Naive thymus-derived CD4-positive, alpha-beta T cell (primary cell): ENCODE data around the gene TNK2. TPM values are rescaled to one million over a fixed set of nuclear protein-coding genes. Genes with fewer than 3 reads are reported as not detected.

Source experiments
- ATAC-seq: fragments of 150-1000 bp; cut with Tn5 transposase; 2 replicates; pipeline ENCODE4 v1.10.0; 2021; ENCODE audit warnings: mild to moderate bottlenecking, moderate library complexity
- CTCF ChIA-PET: fragments of 350-600 bp; sonication (Branson Sonifier 250); formaldehyde crosslinking; loops from one replicate; lab custom pipeline; 2021; ENCODE audit warnings: antibody characterized with exemption; lab: Charles Lee
- POLR2A ChIA-PET: fragments of 350-600 bp; sonication (Branson Sonifier 250); formaldehyde crosslinking; loops from one replicate; lab custom pipeline; 2021; ENCODE audit warnings: antibody characterized with exemption, inconsistent platforms; lab: Charles Lee
- DNase-seq, 9 donors: peaks; one replicate each; pipeline versions ENCODE4 v3.0.0 to v3.0.0-alpha.2; 2020 to 2022; ENCODE audit warnings: mixed read lengths in 1 of 9
- H3K27ac ChIP-seq: one replicate; pipeline ENCODE4 v1.7.0; 2013; ENCODE audit warnings: mild to moderate bottlenecking, low read depth, low read length, moderate library complexity
- H3K27me3 ChIP-seq, 2 donors: one replicate each; pipeline ENCODE4 v1.7.0; 2013; ENCODE audit warnings: low read length in 2 of 2, mild to moderate bottlenecking in 2 of 2, moderate library complexity in 2 of 2; ENCODE audit not compliant: control insufficient read depth in 2 of 2, insufficient read depth in 2 of 2
- H3K36me3 ChIP-seq, 3 experiments: 1 replicate in 2 of 3; 2 replicates in 1 of 3; pipeline ENCODE4 v1.7.0; 2013; ENCODE audit warnings: low read length in 3 of 3, mild to moderate bottlenecking in 3 of 3, moderate library complexity in 1 of 3; ENCODE audit not compliant: insufficient read depth in 3 of 3, control insufficient read depth in 2 of 3
- H3K4me1 ChIP-seq, 2 donors: one replicate each; pipeline ENCODE4 v1.7.0; 2013; ENCODE audit warnings: low read length in 2 of 2, mild to moderate bottlenecking in 2 of 2, moderate library complexity in 1 of 2; ENCODE audit not compliant: control insufficient read depth in 2 of 2, insufficient read depth in 2 of 2
- H3K4me3 ChIP-seq: 2 replicates; pipeline ENCODE4 v1.7.0; 2013; ENCODE audit warnings: mild to moderate bottlenecking, low read length
- H3K9me3 ChIP-seq, 3 experiments: 1 replicate in 2 of 3; 2 replicates in 1 of 3; pipeline ENCODE4 v1.7.0; 2013; ENCODE audit warnings: low read length in 3 of 3; ENCODE audit not compliant: control insufficient read depth in 2 of 3
- H3K27ac Mint-ChIP-seq, 9 donors: one replicate each; pipeline ENCODE4 v1.8.0; 2020 to 2022; ENCODE audit warnings: mixed read lengths in 9 of 9, mild to moderate bottlenecking in 8 of 9, moderate library complexity in 5 of 9, inconsistent platforms in 2 of 9
- H3K27me3 Mint-ChIP-seq, 5 donors: one replicate each; pipeline ENCODE4 v1.8.0; 2021 to 2022; ENCODE audit warnings: mixed read lengths in 5 of 5, mild to moderate bottlenecking in 1 of 5
- H3K36me3 Mint-ChIP-seq, 5 donors: one replicate each; pipeline ENCODE4 v1.8.0; 2020 to 2022; ENCODE audit warnings: mixed read lengths in 5 of 5, mild to moderate bottlenecking in 3 of 5, inconsistent platforms in 1 of 5
- H3K4me1 Mint-ChIP-seq, 7 donors: one replicate each; pipeline ENCODE4 v1.8.0; 2020 to 2022; ENCODE audit warnings: mixed read lengths in 7 of 7, mild to moderate bottlenecking in 3 of 7, inconsistent platforms in 1 of 7
- H3K4me3 Mint-ChIP-seq, 10 donors: one replicate each; pipeline ENCODE4 v1.8.0; 2020 to 2022; ENCODE audit warnings: mild to moderate bottlenecking in 10 of 10, mixed read lengths in 10 of 10, moderate library complexity in 6 of 10, inconsistent platforms in 2 of 10
- H3K9me3 Mint-ChIP-seq, 11 donors: one replicate each; pipeline ENCODE4 v1.8.0; 2020 to 2022; ENCODE audit warnings: mixed read lengths in 11 of 11, mild to moderate bottlenecking in 4 of 11, inconsistent platforms in 1 of 11, moderate library complexity in 1 of 11
- intact Hi-C, 2 donors: fragments of 100-400 bp; cut with micrococcal nuclease; formaldehyde crosslinking; loops; one replicate each; pipeline ENCODE4 v1.15.1; 2023
- polyA plus RNA-seq, 2 donors: library from polyadenylated mRNA; unstranded; fragments of 300-500 nt; fragmentation: Illumina TruSeq; gene quantifications; one replicate each; pipeline ENCODE4 v1.2.3, GENCODE V29; 2021
- total RNA-seq, 6 experiments: library from RNA in 5 of 6; stranded (reverse) in 5 of 6; gene quantifications; 1 replicate in 5 of 6; 2 replicates in 1 of 6; pipeline ENCODE4 v1.2.3 and lab custom pipeline; 2021 to 2026

Gene TNK2
- total and polyA plus RNA-seq, 7 experiments from 2014 or later: 2.0 to 196 (median 184) TPM

DNA sequence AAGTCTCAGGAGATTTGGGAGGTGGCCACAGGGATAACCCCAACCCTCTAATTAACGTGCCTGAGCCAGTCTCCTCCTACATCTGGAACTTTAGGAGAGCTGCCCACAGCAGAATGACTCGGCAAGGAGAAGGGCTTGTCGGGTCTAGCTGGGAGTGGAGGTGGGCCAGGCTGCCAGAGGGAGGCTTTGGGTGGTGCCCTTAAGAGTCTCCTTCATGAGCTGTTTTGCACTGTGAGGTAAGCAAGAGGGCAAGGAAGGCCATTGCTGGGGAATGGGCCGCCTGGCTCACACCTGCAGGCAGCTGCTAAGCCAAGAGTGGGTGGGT is 3.6 kb upstream of the TNK2 start:
- ChIA-PET CTCF (interaction anchor here (0.6 to 5.1 kb wide), 8 partner anchors 10 to 288 kb away, joined by 3 to 37 read pairs (median 4); no protein-coding TSS in a partner anchor), POLR2A (interaction anchor here (3.5 to 5.6 kb wide), 2 partner anchors 11 to 16 kb away, joined by 19 to 52 read pairs; no protein-coding TSS in a partner anchor)
- intact Hi-C loops: no loop called here
- Histone ChIP-seq H3K27ac (no peak overlapping the region), H3K36me3 (no peaks in the 10 kb centered on the region), H3K4me3 (no peak overlapping the region), H3K4me1 (peaks cover 14 to 16% of the 10 kb centered on the region in 2 donors), H3K27me3 (no peaks in the 10 kb centered on the region), H3K9me3 (no peaks in the 10 kb centered on the region)
- H3K27ac Mint-ChIP-seq: peak overlapping the region in 1 of 9 donors; percentile 49
- H3K27me3 Mint-ChIP-seq: peaks cover 0 to 7% (median 5%) of the 10 kb centered on the region in 5 donors
- DNase-seq: no peak
- H3K4me3 Mint-ChIP-seq: peak overlapping the region in 1 of 10 donors; percentile 20
- H3K9me3 Mint-ChIP-seq: peaks cover 0 to 2% (median 0%) of the 10 kb centered on the region in 11 donors
- no peaks in the 10 kb centered on the region for H3K36me3 Mint-ChIP-seq
- no peak for ATAC-seq
- peaks cover 13 to 28% (median 20%) of the 10 kb centered on the region in 7 donors for H3K4me1 Mint-ChIP-seq

DNA sequence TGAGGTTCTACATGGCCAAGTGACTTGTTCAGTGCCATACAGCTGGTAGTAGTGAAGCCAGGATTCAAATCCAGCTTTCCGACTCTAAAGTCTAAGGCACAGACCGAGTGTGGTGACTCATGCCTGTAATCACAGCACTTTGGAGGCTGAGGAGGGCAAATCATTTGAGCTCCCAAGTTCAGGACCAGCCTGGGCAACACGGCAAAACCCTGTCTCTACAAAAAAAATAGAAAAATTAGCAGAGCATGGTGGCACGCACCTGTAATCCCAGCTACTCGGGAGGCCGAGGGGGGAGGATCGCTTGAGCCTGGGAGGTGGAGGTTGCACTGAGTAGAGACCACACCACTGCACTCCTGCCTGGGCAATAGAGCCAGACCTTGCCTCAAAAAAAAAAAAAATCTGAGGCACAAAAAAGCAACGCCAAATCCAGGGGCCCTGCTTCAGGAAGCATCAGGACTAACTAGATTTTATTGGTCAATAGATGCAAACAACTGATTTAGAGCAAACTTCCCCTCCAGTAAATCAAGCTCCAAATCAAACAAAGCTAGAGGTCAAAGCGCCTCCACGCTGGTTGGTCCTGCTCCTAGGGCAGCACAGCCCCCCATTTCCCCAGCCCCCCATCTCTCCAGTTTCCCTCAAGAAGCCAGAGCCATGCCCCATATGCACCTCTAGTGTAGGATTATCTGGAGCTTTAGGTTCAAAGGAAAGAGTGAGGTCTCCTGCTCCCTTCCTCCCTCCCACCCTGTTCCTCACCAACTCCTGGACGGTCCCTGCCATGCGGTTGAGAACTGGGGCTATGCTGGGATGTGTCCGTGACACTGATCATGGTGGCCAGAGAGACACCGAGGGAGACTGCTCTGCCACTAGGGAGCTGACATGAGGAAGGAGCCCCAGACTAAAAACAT is 2.9 kb upstream of the TNK2 start:
- H3K36me3 ChIP-seq: no peaks in the 10 kb centered on the region
- Mint-ChIP-seq H3K27me3 (peaks cover 0 to 3% (median 0%) of the 10 kb centered on the region in 5 donors), H3K4me3 (peak overlapping the region in 3 of 10 donors; percentile 41 to 63 (median 52)), H3K4me1 (peaks cover 16 to 30% (median 24%) of the 10 kb centered on the region in 7 donors), H3K27ac (peak overlapping the region in 2 of 9 donors; percentile 14 to 49), H3K9me3 (peaks cover 0 to 2% (median 0%) of the 10 kb centered on the region in 11 donors), H3K36me3 (peaks cover 0 to 2% (median 0%) of the 10 kb centered on the region in 5 donors)
- ChIA-PET POLR2A (interaction anchor here (3.5 to 5.6 kb wide), 2 partner anchors 10 to 16 kb away, joined by 19 to 52 read pairs; no protein-coding TSS in a partner anchor), CTCF (interaction anchor here (0.6 to 5.1 kb wide), 9 partner anchors 9 to 289 kb away, joined by 3 to 37 read pairs (median 4); no protein-coding TSS in a partner anchor)
- peaks cover 16 to 18% of the 10 kb centered on the region in 2 donors for H3K4me1 ChIP-seq
- no peaks in the 10 kb centered on the region for H3K9me3 ChIP-seq
- no peaks in the 10 kb centered on the region for H3K27me3 ChIP-seq
- DNase-seq (no peak), ATAC-seq (no peak)
- H3K4me3 ChIP-seq: no peak overlapping the region
- intact Hi-C loops: no loop called here
- H3K27ac ChIP-seq: no peak overlapping the region

DNA sequence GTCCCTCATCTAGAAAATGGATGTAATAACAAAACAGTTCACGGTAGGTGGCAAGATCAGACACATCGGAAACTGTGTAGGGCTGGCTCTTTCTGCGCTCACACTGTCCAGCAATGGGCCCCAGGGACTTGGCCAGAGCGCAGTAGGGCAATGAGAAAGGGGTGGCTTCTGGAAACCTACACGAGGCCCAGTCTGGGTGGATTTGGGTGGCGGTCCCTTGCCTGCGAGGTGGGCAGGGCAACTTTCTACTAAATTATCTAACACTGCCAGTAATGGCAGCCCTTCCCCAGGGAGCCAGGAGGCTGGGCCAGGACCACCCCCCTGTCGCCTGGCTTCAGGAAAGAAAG is 2.1 kb upstream of the TNK2 start:
- CTCF ChIA-PET: interaction anchor here (1.0 to 4.0 kb wide), 4 partner anchors 11 to 51 kb away, joined by 7 to 74 read pairs (median 22); no protein-coding TSS in a partner anchor
- H3K27ac ChIP-seq: no peak overlapping the region

DNA sequence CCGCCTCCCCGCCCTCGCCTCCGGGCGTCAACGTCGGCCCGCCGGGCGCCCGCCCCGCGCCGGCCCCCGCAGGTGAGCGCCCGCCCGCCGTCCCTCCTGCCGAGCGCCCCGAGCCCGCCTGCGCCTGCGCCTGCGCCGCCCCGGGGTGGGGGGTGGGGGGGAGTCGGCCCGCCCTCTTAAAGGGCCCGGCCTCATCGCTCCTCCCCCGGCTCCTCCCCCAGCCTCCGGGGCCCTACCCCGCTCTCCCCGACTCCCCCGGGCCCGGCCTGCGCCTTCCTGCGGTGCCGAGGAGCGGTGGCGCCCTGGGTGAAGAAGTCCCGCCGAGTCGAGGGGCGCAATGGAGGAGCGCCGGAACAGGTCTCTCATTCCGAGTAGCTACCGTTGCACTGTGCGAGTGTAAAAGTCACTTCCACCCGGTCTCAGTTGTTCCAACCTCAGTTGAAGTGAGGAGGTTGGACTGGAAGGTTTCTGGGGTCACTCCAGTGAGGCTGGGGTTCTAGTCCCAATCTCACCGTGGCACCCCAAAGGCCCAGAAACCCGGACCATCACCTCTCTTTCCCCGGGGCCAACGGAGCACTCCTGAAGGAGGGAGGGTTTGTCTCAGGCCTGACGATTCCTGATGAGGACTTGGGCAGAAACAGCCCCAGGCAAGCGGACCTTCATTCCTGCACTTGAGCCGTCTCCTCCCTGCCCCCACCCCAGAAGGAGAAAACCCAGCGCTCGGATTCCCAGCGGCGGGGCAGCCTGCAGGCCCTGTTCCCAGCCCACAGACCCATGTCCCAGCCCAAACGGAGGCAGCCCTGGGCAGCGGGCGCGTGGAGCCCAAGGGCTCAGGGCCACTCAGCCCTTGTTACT is 1.5 kb upstream of the TNK2 start:
- Mint-ChIP-seq H3K4me1 (peaks cover 25 to 39% (median 33%) of the 10 kb centered on the region in 7 donors), H3K27ac (peak overlapping the region in 6 of 9 donors; percentile 10 to 90 (median 68)), H3K27me3 (no peaks in the 10 kb centered on the region), H3K36me3 (peaks cover 0 to 13% (median 0%) of the 10 kb centered on the region in 5 donors), H3K4me3 (peak overlapping the region; percentile 40 to 97 (median 70)), H3K9me3 (peaks cover 0 to 2% (median 0%) of the 10 kb centered on the region in 11 donors)
- H3K9me3 ChIP-seq: no peaks in the 10 kb centered on the region
- POLR2A ChIA-PET: interaction anchor here (2.2 to 7.1 kb wide), 2 partner anchors 10 to 15 kb away, joined by 8 to 209 read pairs; no protein-coding TSS in a partner anchor
- H3K27ac ChIP-seq: peak overlapping the region; percentile 68
- ATAC-seq: peak; percentile 81
- H3K4me3 ChIP-seq: peak overlapping the region; percentile 54
- no peaks in the 10 kb centered on the region for H3K36me3 ChIP-seq
- CTCF ChIA-PET: interaction anchor here (1.1 to 4.0 kb wide), 2 partner anchors 14 to 49 kb away, joined by 4 to 74 read pairs; no protein-coding TSS in a partner anchor
- H3K4me1 ChIP-seq: peaks cover 26 to 27% of the 10 kb centered on the region in 2 donors
- peak; percentile 82 to 93 (median 87) for DNase-seq
- intact Hi-C loops: loop anchor here (1.0 to 10.0 kb wide), 11 partner anchors 15 to 1238 kb away; partner anchors contain the start of genes TFRC (in 2 of the 2), XXYLT1 (in 2 of the 2), ACAP2 (in 1 of the 2) and CEP19 (in 1 of the 2)
- H3K27me3 ChIP-seq: no peaks in the 10 kb centered on the region

More for the DNA sequence above, 2.1 kb upstream of the TNK2 start:
- H3K4me1 ChIP-seq: peaks cover 24 to 26% of the 10 kb centered on the region in 2 donors
- H3K27me3 Mint-ChIP-seq: peaks cover 0 to 2% (median 0%) of the 10 kb centered on the region in 5 donors
- peaks cover 25 to 38% (median 31%) of the 10 kb centered on the region in 7 donors for H3K4me1 Mint-ChIP-seq
- peaks cover 0 to 9% (median 0%) of the 10 kb centered on the region in 5 donors for H3K36me3 Mint-ChIP-seq
- DNase-seq: no peak
- no peaks in the 10 kb centered on the region for H3K9me3 ChIP-seq
- H3K9me3 Mint-ChIP-seq: peaks cover 0 to 2% (median 0%) of the 10 kb centered on the region in 11 donors
- no peaks in the 10 kb centered on the region for H3K27me3 ChIP-seq
- H3K36me3 ChIP-seq: no peaks in the 10 kb centered on the region
- POLR2A ChIA-PET: interaction anchor here (5.6 to 7.1 kb wide), 2 partner anchors 15 to 16 kb away, joined by 52 to 209 read pairs; no protein-coding TSS in a partner anchor
- peak overlapping the region in 9 of 10 donors; percentile 25 to 97 (median 52) for H3K4me3 Mint-ChIP-seq
- H3K27ac Mint-ChIP-seq: peak overlapping the region in 4 of 9 donors; percentile 10 to 38 (median 35)
- ATAC-seq: no peak
- intact Hi-C loops: no loop called here
- no peak overlapping the region for H3K4me3 ChIP-seq

- peak overlapping the region; percentile 98 to 100 (median 99) for H3K27ac Mint-ChIP-seq
- H3K4me3 Mint-ChIP-seq: peak overlapping the region; percentile 95 to 99 (median 97)
- POLR2A ChIA-PET: interaction anchor here (2.2 to 7.1 kb wide), 4 partner anchors 11 to 366 kb away, joined by 8 to 209 read pairs (median 12); partner anchors contain the start of gene PPP1R2
- Histone ChIP-seq H3K27ac (peak overlapping the region; percentile 79), H3K4me1 (peaks cover 22 to 32% of the 10 kb centered on the region in 2 donors), H3K36me3 (no peaks in the 10 kb centered on the region), H3K9me3 (no peaks in the 10 kb centered on the region), H3K4me3 (peak overlapping the region; percentile 64), H3K27me3 (no peaks in the 10 kb centered on the region)
- peak in 7 of 9 donors; percentile 24 to 51 (median 40) for DNase-seq
- peaks cover 0 to 2% (median 0%) of the 10 kb centered on the region in 11 donors for H3K9me3 Mint-ChIP-seq
- no peaks in the 10 kb centered on the region for H3K27me3 Mint-ChIP-seq
- H3K36me3 Mint-ChIP-seq: peaks cover 0 to 17% (median 0%) of the 10 kb centered on the region in 5 donors
- CTCF ChIA-PET: interaction anchor here (1.1 to 4.0 kb wide), 3 partner anchors 10 to 48 kb away, joined by 4 to 74 read pairs (median 4); no protein-coding TSS in a partner anchor
- H3K4me1 Mint-ChIP-seq: peaks cover 31 to 42% (median 38%) of the 10 kb centered on the region in 7 donors
- peak; percentile 30 for ATAC-seq
- intact Hi-C loops: loop anchor here (1.0 to 10.0 kb wide), 11 partner anchors 14 to 1237 kb away; partner anchors contain the start of genes TFRC (in 2 of the 2), XXYLT1 (in 2 of the 2), ACAP2 (in 1 of the 2) and CEP19 (in 1 of the 2)
Measured at GRCh38 chr3:195908694-195909581, 587 bp upstream of the TNK2 start.
